Gastroesophageal sphincter (tissue), 3 donors: ENCODE data around the gene KCNK15.

Experiments
- POLR2A ChIP-seq, 2 donors: fragments of 450-650 bp; IDR thresholded peaks; one replicate each; pipeline ENCODE4 v1.6.1; 2017; ENCODE audit warnings: antibody characterized with exemption in 2 of 2, mild to moderate bottlenecking in 2 of 2, moderate library complexity in 1 of 2
- TF ChIP-seq, protein P1 (sequence below), 4 experiments: fragments of 200-600 bp in 2 of 4; fragments of 450-650 bp in 2 of 4; sonication (generic) in 1 of 4; IDR thresholded peaks; one replicate each; pipeline ENCODE4 v1.5.1; 2017 to 2019; ENCODE audit warnings: antibody characterized with exemption in 4 of 4, mild to moderate bottlenecking in 2 of 4, moderate library complexity in 2 of 4

DNA sequence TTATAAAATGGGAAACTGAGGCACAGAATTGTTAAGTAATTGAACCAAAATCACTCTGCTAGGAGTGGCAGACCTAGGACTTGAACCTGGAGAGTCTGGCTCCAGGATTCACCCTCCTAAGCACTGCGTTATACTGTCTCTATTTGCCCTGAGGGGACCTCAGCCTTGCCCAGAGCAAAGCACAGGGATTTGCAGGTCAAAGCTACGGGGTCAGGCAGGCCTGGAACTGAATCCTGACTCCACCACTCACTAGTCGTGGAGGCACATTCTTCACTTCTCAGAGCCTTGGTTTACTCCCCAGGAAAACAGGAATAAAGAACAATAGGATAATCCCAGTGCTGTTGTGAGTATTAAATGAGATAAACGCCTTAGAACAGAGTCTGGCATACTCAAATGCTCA is 19.4 kb downstream of the KCNK15 start:
- TF ChIP-seq POLR2A (IDR thresholded peaks at IDR 0.05) = no peak
- TF ChIP-seq, protein P1, sequence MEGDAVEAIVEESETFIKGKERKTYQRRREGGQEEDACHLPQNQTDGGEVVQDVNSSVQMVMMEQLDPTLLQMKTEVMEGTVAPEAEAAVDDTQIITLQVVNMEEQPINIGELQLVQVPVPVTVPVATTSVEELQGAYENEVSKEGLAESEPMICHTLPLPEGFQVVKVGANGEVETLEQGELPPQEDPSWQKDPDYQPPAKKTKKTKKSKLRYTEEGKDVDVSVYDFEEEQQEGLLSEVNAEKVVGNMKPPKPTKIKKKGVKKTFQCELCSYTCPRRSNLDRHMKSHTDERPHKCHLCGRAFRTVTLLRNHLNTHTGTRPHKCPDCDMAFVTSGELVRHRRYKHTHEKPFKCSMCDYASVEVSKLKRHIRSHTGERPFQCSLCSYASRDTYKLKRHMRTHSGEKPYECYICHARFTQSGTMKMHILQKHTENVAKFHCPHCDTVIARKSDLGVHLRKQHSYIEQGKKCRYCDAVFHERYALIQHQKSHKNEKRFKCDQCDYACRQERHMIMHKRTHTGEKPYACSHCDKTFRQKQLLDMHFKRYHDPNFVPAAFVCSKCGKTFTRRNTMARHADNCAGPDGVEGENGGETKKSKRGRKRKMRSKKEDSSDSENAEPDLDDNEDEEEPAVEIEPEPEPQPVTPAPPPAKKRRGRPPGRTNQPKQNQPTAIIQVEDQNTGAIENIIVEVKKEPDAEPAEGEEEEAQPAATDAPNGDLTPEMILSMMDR (IDR thresholded peaks at IDR 0.05) = no peak
